ENCODE data around the gene RPS5.

RPS5 gene

GRCh38 chr19:58366585-58367430 lies 20.3 kb upstream of the RPS5 start:
- Histone ChIP-seq H3F3A (ENCODE audit: insufficient read depth, low read length) (no peaks in the 10 kb centered on the region), H3K9ac (ENCODE audit: low read length) (no peak overlapping the region), H4K20me1 (ENCODE audit: insufficient read depth, low read length) (no peaks in the 10 kb centered on the region), H2AFZ (ENCODE audit: low read length) (no peak overlapping the region), H3K27ac (ENCODE audit: low read depth, low read length, poor library complexity, severe bottlenecking) (no peak overlapping the region), H3K27me3 (ENCODE audit: insufficient read depth, low read length) (no peaks in the 10 kb centered on the region), H3K9me2 (ENCODE audit: low read depth, low read length) (no peaks in the 10 kb centered on the region), H3K4me1 (ENCODE audit: insufficient read depth, low read length, severe bottlenecking) (peaks cover 6% of the 10 kb centered on the region), H3K79me2 (ENCODE audit: insufficient read depth, low read length) (no peaks in the 10 kb centered on the region), H3K4me3 (ENCODE audit: low read depth, low read length, poor library complexity, severe bottlenecking) (no peak overlapping the region), H3K4me2 (ENCODE audit: low read length) (no peak overlapping the region), H3K36me3 (ENCODE audit: insufficient read depth, low read length) (no peaks in the 10 kb centered on the region), H3K9me3 (ENCODE audit: low read length) (no peaks in the 10 kb centered on the region)
- TF ChIP-seq EZH2 (IDR thresholded peaks at IDR 0.05; ENCODE audit: borderline replicate concordance, low read length) (no peak), CTCF (IDR thresholded peaks at IDR 0.05; ENCODE audit: low read length) (peak; percentile 19; the same call in 1 of the 2 replicates)

GRCh38 chr19:58367698-58368454 lies 19.2 kb upstream of the RPS5 start:
- Histone ChIP-seq H3K4me1 (ENCODE audit: insufficient read depth, low read length, severe bottlenecking) (peaks cover 3% of the 10 kb centered on the region), H3K36me3 (ENCODE audit: insufficient read depth, low read length) (no peaks in the 10 kb centered on the region), H3K79me2 (ENCODE audit: insufficient read depth, low read length) (no peaks in the 10 kb centered on the region), H3K27ac (ENCODE audit: low read depth, low read length, poor library complexity, severe bottlenecking) (no peak overlapping the region), H3K4me2 (ENCODE audit: low read length) (no peak overlapping the region), H3K9me3 (ENCODE audit: low read length) (no peaks in the 10 kb centered on the region), H3K27me3 (ENCODE audit: insufficient read depth, low read length) (no peaks in the 10 kb centered on the region), H3K4me3 (ENCODE audit: low read depth, low read length, poor library complexity, severe bottlenecking) (no peak overlapping the region), H4K20me1 (ENCODE audit: insufficient read depth, low read length) (no peaks in the 10 kb centered on the region), H2AFZ (ENCODE audit: low read length) (no peak overlapping the region), H3K9me2 (ENCODE audit: low read depth, low read length) (no peaks in the 10 kb centered on the region), H3K9ac (ENCODE audit: low read length) (no peak overlapping the region), H3F3A (ENCODE audit: insufficient read depth, low read length) (no peaks in the 10 kb centered on the region)
- TF ChIP-seq CTCF (IDR thresholded peaks at IDR 0.05; ENCODE audit: low read length): no peak
- no peak for TF ChIP-seq EZH2 (IDR thresholded peaks at IDR 0.05; ENCODE audit: borderline replicate concordance, low read length)

- no peaks in the 10 kb centered on the region for H3K36me3 ChIP-seq (ENCODE audit: insufficient read depth, low read length)
- no peaks in the 10 kb centered on the region for H3K27me3 ChIP-seq (ENCODE audit: insufficient read depth, low read length)
- H4K20me1 ChIP-seq (ENCODE audit: insufficient read depth, low read length): no peaks in the 10 kb centered on the region
- H3K4me3 ChIP-seq (ENCODE audit: low read depth, low read length, poor library complexity, severe bottlenecking): no peak overlapping the region
- no peaks in the 10 kb centered on the region for H3K9me3 ChIP-seq (ENCODE audit: low read length)
- no peaks in the 10 kb centered on the region for H3K4me1 ChIP-seq (ENCODE audit: insufficient read depth, low read length, severe bottlenecking)
- H3K4me2 ChIP-seq (ENCODE audit: low read length): no peak overlapping the region
- TF ChIP-seq CTCF (IDR thresholded peaks at IDR 0.05; ENCODE audit: low read length): no peak
- no peak for TF ChIP-seq EZH2 (IDR thresholded peaks at IDR 0.05; ENCODE audit: borderline replicate concordance, low read length)
- no peaks in the 10 kb centered on the region for H3K79me2 ChIP-seq (ENCODE audit: insufficient read depth, low read length)
- H2AFZ ChIP-seq (ENCODE audit: low read length): no peak overlapping the region
- no peaks in the 10 kb centered on the region for H3K9me2 ChIP-seq (ENCODE audit: low read depth, low read length)
- H3F3A ChIP-seq (ENCODE audit: insufficient read depth, low read length): no peaks in the 10 kb centered on the region
- no peak overlapping the region for H3K27ac ChIP-seq (ENCODE audit: low read depth, low read length, poor library complexity, severe bottlenecking)
- no peak overlapping the region for H3K9ac ChIP-seq (ENCODE audit: low read length)
Observed at GRCh38 chr19:58368561-58369360, 18.3 kb upstream of the RPS5 start.
